ENCODE results near the gene GPC3. TPM values are rescaled to one million over a fixed set of nuclear protein-coding genes. Genes with fewer than 3 reads are reported as not detected.

GPC3 gene
- total RNA-seq, 4 donors from 2014 or later = 3.3 to 172 (median 21.2) TPM

GRCh38 chrX:133852401-133852800, 133.0 kb downstream of the GPC3 start:
- TF ChIP-seq, protein P1, sequence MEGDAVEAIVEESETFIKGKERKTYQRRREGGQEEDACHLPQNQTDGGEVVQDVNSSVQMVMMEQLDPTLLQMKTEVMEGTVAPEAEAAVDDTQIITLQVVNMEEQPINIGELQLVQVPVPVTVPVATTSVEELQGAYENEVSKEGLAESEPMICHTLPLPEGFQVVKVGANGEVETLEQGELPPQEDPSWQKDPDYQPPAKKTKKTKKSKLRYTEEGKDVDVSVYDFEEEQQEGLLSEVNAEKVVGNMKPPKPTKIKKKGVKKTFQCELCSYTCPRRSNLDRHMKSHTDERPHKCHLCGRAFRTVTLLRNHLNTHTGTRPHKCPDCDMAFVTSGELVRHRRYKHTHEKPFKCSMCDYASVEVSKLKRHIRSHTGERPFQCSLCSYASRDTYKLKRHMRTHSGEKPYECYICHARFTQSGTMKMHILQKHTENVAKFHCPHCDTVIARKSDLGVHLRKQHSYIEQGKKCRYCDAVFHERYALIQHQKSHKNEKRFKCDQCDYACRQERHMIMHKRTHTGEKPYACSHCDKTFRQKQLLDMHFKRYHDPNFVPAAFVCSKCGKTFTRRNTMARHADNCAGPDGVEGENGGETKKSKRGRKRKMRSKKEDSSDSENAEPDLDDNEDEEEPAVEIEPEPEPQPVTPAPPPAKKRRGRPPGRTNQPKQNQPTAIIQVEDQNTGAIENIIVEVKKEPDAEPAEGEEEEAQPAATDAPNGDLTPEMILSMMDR (IDR thresholded peaks at IDR 0.05) = no peak
- no peak for TF ChIP-seq POLR2A (IDR thresholded peaks at IDR 0.05)
- DNase-seq = no peak
- Histone ChIP-seq H3K27ac (no peak overlapping the region), H3K4me3 (no peak overlapping the region), H3K9me3 (no peaks in the 10 kb centered on the region), H3K4me1 (no peaks in the 10 kb centered on the region), H3K27me3 (no peaks in the 10 kb centered on the region), H3K36me3 (no peaks in the 10 kb centered on the region)
- intact Hi-C loops (cut with DNase I; ENCODE audit: low total_unique reads) = no loop called here

- intact Hi-C loops (cut with DNase I; ENCODE audit: low total_unique reads) = no loop called here
- Histone ChIP-seq H3K27me3 (no peaks in the 10 kb centered on the region), H3K36me3 (no peaks in the 10 kb centered on the region), H3K9me3 (no peaks in the 10 kb centered on the region), H3K4me1 (no peaks in the 10 kb centered on the region), H3K27ac (no peak overlapping the region), H3K4me3 (no peak overlapping the region)
- TF ChIP-seq, protein P1 (IDR thresholded peaks at IDR 0.05) = no peak
- no peak for DNase-seq
Observed at GRCh38 chrX:133850399-133850798, 135.0 kb downstream of the GPC3 start.

DNA sequence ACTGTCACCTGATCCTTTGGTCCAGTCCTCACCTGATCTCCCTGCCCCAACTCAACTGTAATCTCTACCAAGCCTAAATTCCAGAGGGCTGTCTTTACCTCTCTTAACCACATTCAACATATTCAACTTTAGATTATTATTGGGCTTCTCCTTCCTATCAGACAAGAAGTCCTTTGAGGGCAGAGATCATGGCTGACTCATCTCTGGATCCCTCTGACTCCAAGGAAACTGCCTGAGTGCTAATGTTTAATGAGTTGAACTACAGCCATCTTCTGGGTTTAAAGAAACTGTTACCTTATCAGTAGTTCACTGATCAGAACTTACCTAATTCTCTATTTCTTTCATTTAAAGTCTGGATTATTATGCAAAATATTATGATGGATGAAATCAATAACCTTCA, 135.7 kb downstream of the GPC3 start:
- Histone ChIP-seq H3K4me3 (no peak overlapping the region), H3K27ac (no peak overlapping the region), H3K27me3 (no peaks in the 10 kb centered on the region), H3K4me1 (no peaks in the 10 kb centered on the region), H3K9me3 (no peaks in the 10 kb centered on the region), H3K36me3 (no peaks in the 10 kb centered on the region)
- intact Hi-C loops (cut with DNase I; ENCODE audit: low total_unique reads) = no loop called here
- no peak for DNase-seq
- TF ChIP-seq, protein P1 (IDR thresholded peaks at IDR 0.05) = no peak
- TF ChIP-seq POLR2A (IDR thresholded peaks at IDR 0.05) = no peak

GRCh38 chrX:133847340-133847994, 137.9 kb downstream of the GPC3 start:
- TF ChIP-seq, protein P1 (IDR thresholded peaks at IDR 0.05) = no peak
- TF ChIP-seq POLR2A (IDR thresholded peaks at IDR 0.05) = no peak
- H3K36me3 ChIP-seq = no peaks in the 10 kb centered on the region
- no peaks in the 10 kb centered on the region for H3K27me3 ChIP-seq
- intact Hi-C loops (cut with DNase I; ENCODE audit: low total_unique reads) = no loop called here
- H3K27ac ChIP-seq = no peak overlapping the region
- H3K4me1 ChIP-seq = no peaks in the 10 kb centered on the region
- no peak for DNase-seq
- H3K4me3 ChIP-seq = no peak overlapping the region
- H3K9me3 ChIP-seq = no peaks in the 10 kb centered on the region

DNA sequence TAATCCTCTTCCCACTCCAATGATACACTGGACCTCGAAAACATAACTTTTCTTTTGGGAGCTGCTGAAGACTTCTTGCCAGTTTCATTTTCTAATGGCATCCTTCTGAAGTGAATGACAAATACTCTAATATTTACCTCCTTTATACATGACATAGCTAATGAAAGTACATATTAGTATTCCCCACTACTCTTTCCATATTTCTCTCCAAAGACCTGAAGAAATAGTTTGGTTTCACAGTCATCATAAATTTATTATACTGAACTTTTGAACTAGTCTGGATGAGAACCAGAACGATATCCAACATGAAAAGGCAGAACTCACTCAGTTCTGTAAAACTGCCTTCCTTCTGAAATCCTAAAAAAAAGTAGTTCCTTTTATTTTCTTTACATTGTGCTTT, 139.1 kb downstream of the GPC3 start:
- no peaks in the 10 kb centered on the region for H3K9me3 ChIP-seq
- H3K4me1 ChIP-seq = no peaks in the 10 kb centered on the region
- H3K27ac ChIP-seq = no peak overlapping the region
- no peaks in the 10 kb centered on the region for H3K27me3 ChIP-seq
- no peak for TF ChIP-seq POLR2A (IDR thresholded peaks at IDR 0.05)
- TF ChIP-seq, protein P1 (IDR thresholded peaks at IDR 0.05) = no peak
- no peaks in the 10 kb centered on the region for H3K36me3 ChIP-seq
- no peak overlapping the region for H3K4me3 ChIP-seq
- DNase-seq = no peak
- intact Hi-C loops (cut with DNase I; ENCODE audit: low total_unique reads) = no loop called here
